A549 (cell line): Measurements from ENCODE around the gene TSPYL4.

Source experiments
- BCL3 ChIP-seq: fragments of >200 bp; sonication (Bioruptor Twin); formaldehyde crosslinking; IDR thresholded peaks from 3 replicates; pipeline ENCODE4 v1.6.1; 2016
- CHD2 ChIP-seq: fragments of 150-350 bp; IDR thresholded peaks from 2 replicates; pipeline ENCODE4 v1.6.1; 2014; ENCODE audit warnings: low read length; ENCODE audit not compliant: partially characterized antibody
- CTCF ChIP-seq: fragments of >200 bp; sonication (Bioruptor Twin); formaldehyde crosslinking; IDR thresholded peaks from 3 replicates; pipeline ENCODE4 v1.5.1; 2016
- EP300 ChIP-seq, 2 experiments: fragments of >200 bp; sonication (Bioruptor Twin); formaldehyde crosslinking; IDR thresholded peaks; 2 replicates in 1 of 2; 3 replicates in 1 of 2; pipeline ENCODE4 v1.6.1; 2016 to 2017
- FOXS1 ChIP-seq: fragments of 250-450 bp; sonication (Bioruptor Pico); IDR thresholded peaks from 2 replicates; pipeline ENCODE4 v1.5.0; 2020; ENCODE audit warnings: mild to moderate bottlenecking, moderate library complexity
- HDAC2 ChIP-seq: fragments of 200-600 bp; sonication (generic); IDR thresholded peaks from 2 replicates; pipeline ENCODE4 v1.6.1; 2016
- JUN ChIP-seq, 2 experiments: fragments of >200 bp; sonication (Bioruptor Twin); formaldehyde crosslinking; IDR thresholded peaks; 2 replicates in 1 of 2; 3 replicates in 1 of 2; pipeline ENCODE4 v1.6.1; 2016 to 2017
- POLR2AphosphoS2 ChIP-seq: conservative IDR thresholded peaks from 2 replicates; pipeline ENCODE4 v1.6.1; 2012; ENCODE audit warnings: low read length, improper control_type of control experiment, inconsistent platforms
- TFCP2L1 ChIP-seq: fragments of 250-450 bp; sonication (Bioruptor Pico); IDR thresholded peaks from 2 replicates; pipeline ENCODE4 v1.5.0; 2021; ENCODE audit warnings: mild to moderate bottlenecking
- TF ChIP-seq, protein P1 (sequence below): IDR thresholded peaks from 2 replicates; pipeline ENCODE4 v1.6.1; 2012

DNA sequence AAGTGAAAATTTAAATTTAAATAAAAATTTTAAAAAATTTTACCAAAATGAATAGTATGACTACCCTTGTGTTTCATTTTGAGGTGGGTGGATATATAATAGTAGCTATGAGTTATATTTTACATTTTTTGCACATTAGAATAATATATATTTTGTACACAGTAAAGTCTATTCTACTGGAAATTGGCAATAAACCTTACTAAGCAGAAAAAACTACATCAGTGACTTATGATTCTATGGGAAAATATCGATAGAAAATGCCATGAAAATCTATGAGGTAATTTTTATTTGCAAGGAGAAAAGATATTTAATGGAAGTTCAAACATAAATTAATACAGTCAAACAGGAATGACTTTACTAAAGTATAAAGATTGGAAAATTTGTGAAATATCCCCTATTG lies 2.8 kb upstream of the TSPYL4 start:
- TF ChIP-seq JUN (IDR thresholded peaks at IDR 0.05) (no peak), POLR2AphosphoS2 (no peak), TFCP2L1 (CRISPR knock-in tag) (no peak), EP300 (IDR thresholded peaks at IDR 0.05) (no peak), HDAC2 (no peak), BCL3 (no peak), FOXS1 (CRISPR knock-in tag) (no peak), CTCF (no peak), CHD2 (no peak)
- TF ChIP-seq, protein P1, sequence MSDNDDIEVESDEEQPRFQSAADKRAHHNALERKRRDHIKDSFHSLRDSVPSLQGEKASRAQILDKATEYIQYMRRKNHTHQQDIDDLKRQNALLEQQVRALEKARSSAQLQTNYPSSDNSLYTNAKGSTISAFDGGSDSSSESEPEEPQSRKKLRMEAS, result no peak
